Heart left ventricle (tissue), 16 donors: ENCODE data around the gene SPATA21. TPM values are rescaled to one million over a fixed set of nuclear protein-coding genes. Genes with fewer than 3 reads are reported as not detected.
A peak's percentile ranks its signal among the peaks of the same experiment; 100 is the strongest.

ENCODE experiments used
- ATAC-seq, 4 donors: fragments of 200-7000 bp; cut with Tn5 transposase; one replicate each; pipeline ENCODE4 v1.9.1; 2020 to 2022; ENCODE audit warnings: moderate library complexity in 4 of 4, mild to moderate bottlenecking in 3 of 4, moderate number of reproducible peaks in 1 of 4
- DNase-seq, 5 donors: peaks; one replicate each; pipeline ENCODE4 v3.0.0-alpha.2; 2020
- H3K27ac ChIP-seq, 12 donors: fragments of 200-600 bp; sonication (generic) in 4 of 12; one replicate each; pipeline versions ENCODE4 v1.5.0 to v1.8.0; 2016 to 2022; ENCODE audit warnings: mild to moderate bottlenecking in 2 of 12
- H3K27me3 ChIP-seq, 9 donors: fragments of 200-600 bp; sonication (generic) in 2 of 9; one replicate each; pipeline versions ENCODE4 v1.5.1 to v1.8.0; 2016 to 2022; ENCODE audit warnings: mild to moderate bottlenecking in 3 of 9
- H3K36me3 ChIP-seq, 9 donors: fragments of 200-600 bp; sonication (generic) in 2 of 9; one replicate each; pipeline versions ENCODE4 v1.5.0 to v1.8.0; 2018 to 2022; ENCODE audit warnings: mild to moderate bottlenecking in 2 of 9
- H3K4me1 ChIP-seq, 12 donors: fragments of 200-600 bp; sonication (generic) in 4 of 12; one replicate each; pipeline versions ENCODE4 v1.5.0 to v1.8.0; 2016 to 2022; ENCODE audit warnings: mild to moderate bottlenecking in 3 of 12
- H3K4me3 ChIP-seq, 12 donors: fragments of 200-600 bp; sonication (generic) in 4 of 12; one replicate each; pipeline versions ENCODE4 v1.5.0 to v1.8.0; 2017 to 2022; ENCODE audit warnings: mild to moderate bottlenecking in 9 of 12, moderate library complexity in 4 of 12
- H3K9me3 ChIP-seq, 12 donors: fragments of 200-600 bp; sonication (generic) in 4 of 12; one replicate each; pipeline versions ENCODE4 v1.5.0 to v1.8.0; 2016 to 2022; ENCODE audit warnings: mild to moderate bottlenecking in 1 of 12
- CTCF ChIP-seq, 12 donors: fragments of 200-600 bp; sonication (generic) in 4 of 12; IDR thresholded peaks; one replicate each; pipeline versions ENCODE4 v1.5.0 to v1.8.0; 2018 to 2022; ENCODE audit warnings: antibody characterized with exemption in 12 of 12, mild to moderate bottlenecking in 5 of 12
- POLR2A ChIP-seq, 2 donors: fragments of 450-650 bp; IDR thresholded peaks; one replicate each; pipeline ENCODE4 v1.6.1; 2017; ENCODE audit warnings: antibody characterized with exemption in 2 of 2, mild to moderate bottlenecking in 2 of 2, moderate library complexity in 2 of 2
- WGBS, 4 donors: extraction: QIAGEN DNeasy Blood & Tissue Kit in 2 of 4; methylation state at CpG; one replicate each; pipeline versions ENCODE4 v1.1.5 to v1.1.7; 2013 to 2018; 5-methylcytosine and 5-hydroxymethylcytosine counted together
- intact Hi-C, 10 donors: fragments of 100-400 bp; cut with DNase I; formaldehyde crosslinking; loops; one replicate each; pipeline versions ENCODE4 v1.11.1 to v1.14.2; 2022
- polyA plus RNA-seq, 2 donors: library from polyadenylated mRNA; stranded (reverse); fragments of 200-250 nt; gene quantifications; one replicate each; pipeline ENCODE4 v1.2.3, GENCODE V29; 2013
- total RNA-seq, 9 donors: library from RNA; depleted of rRNA in 2 of 9; stranded (reverse); fragments of >200 nt in 2 of 9; fragmentation: NEBNext Ultra II Directional in 3 of 9; extraction: Animal tissue kit (Norgen Biotek cat#: 25700) in 3 of 9; gene quantifications; one replicate each; pipeline versions ENCODE4 v1.1.0 to v1.2.4, GENCODE V29; 2016 to 2023
- donor health status: ischemic (EF 13 %, LVEDD 7.1; RV severe dilation, severe dysfunction).
- donor health status: healthy with polysubstance abuse.
- donor health status: DM: no; HTN: yes; CAD: no.
- donor health status: DM: no; HTN: no; CAD: no.
- donor health status: ischemic (EF 25% LVEDD 6.9; RV normal size, moderate dysfunction).
- donor health status: ischemic (EF 25% LVEDD 5.7; RV mildly dilated, moderate dysfunction).
- donor health status: healthy.
- donor health status: DM: yes; HTN: yes; CAD: no.
- donor health status: ischemic (EF 35%, LVEDD 5.7; RV mildly dilated, moderate dysfunction).
- donor health status: nonischemic (EF 11% LVEDD 7.7; RV severe dilation, severe dysfunction).
- donor health status: DM: yes; HTN: yes; CAD: no.
- donor health status: PGD.
- donor health status: ischemic (EF 29% LVEDD 5.4; RV normal size, mild dysfunction).
- donor health status: nonischemic (EF 23%, LVEDD 6.1; RV moderate dilation, normal function).

SPATA21 gene
- total and polyA plus RNA-seq, 11 donors = 0.06 to 0.08 TPM; not detected in 9

GRCh38 chr1:16438924-16439323 is 1.7 kb upstream of the SPATA21 start:
- Histone ChIP-seq H3K9me3 (no peaks in the 10 kb centered on the region), H3K36me3 (peaks cover 0 to 17% (median 7%) of the 10 kb centered on the region in 9 donors), H3K4me1 (peaks cover 0 to 40% (median 28%) of the 10 kb centered on the region in 12 donors), H3K27me3 (no peaks in the 10 kb centered on the region), H3K27ac (peak overlapping the region in 1 of 12 donors; percentile 54), H3K4me3 (no peak overlapping the region)
- intact Hi-C loops = loop anchor here in 1 of 10 donors (5.0 kb wide), 1 partner anchor 62 kb away; no protein-coding TSS in a partner anchor
- no peak for DNase-seq
- WGBS, 4 donors = 82 to 90% (median 89%) methylated on average over 2 of the region's 2 CpGs
- TF ChIP-seq POLR2A (IDR thresholded peaks at IDR 0.05) (no peak), CTCF (IDR thresholded peaks at IDR 0.05) (no peak)
- ATAC-seq = no peak

GRCh38 chr1:16438516-16438915 is 1.3 kb upstream of the SPATA21 start:
- H3K36me3 ChIP-seq = peaks cover 0 to 13% (median 4%) of the 10 kb centered on the region in 9 donors
- H3K4me3 ChIP-seq = no peak overlapping the region
- intact Hi-C loops = loop anchor here in 1 of 10 donors (5.0 kb wide), 1 partner anchor 61 kb away; no protein-coding TSS in a partner anchor
- no peak for ATAC-seq
- WGBS, 4 donors = 87 to 90% (median 88%) methylated on average over 2 of the region's 2 CpGs
- no peaks in the 10 kb centered on the region for H3K9me3 ChIP-seq
- no peaks in the 10 kb centered on the region for H3K27me3 ChIP-seq
- no peak for DNase-seq
- TF ChIP-seq CTCF (IDR thresholded peaks at IDR 0.05) (no peak), POLR2A (IDR thresholded peaks at IDR 0.05) (no peak)
- H3K27ac ChIP-seq = no peak overlapping the region
- peaks cover 0 to 38% (median 24%) of the 10 kb centered on the region in 12 donors for H3K4me1 ChIP-seq

GRCh38 chr1:16434501-16434900 is 2.7 kb downstream of the SPATA21 start:
- H3K27ac ChIP-seq = no peak overlapping the region
- peaks cover 0 to 14% (median 0%) of the 10 kb centered on the region in 12 donors for H3K4me1 ChIP-seq
- H3K36me3 ChIP-seq = no peaks in the 10 kb centered on the region
- TF ChIP-seq POLR2A (IDR thresholded peaks at IDR 0.05) (no peak), CTCF (IDR thresholded peaks at IDR 0.05) (no peak)
- no peak overlapping the region for H3K4me3 ChIP-seq
- H3K27me3 ChIP-seq = no peaks in the 10 kb centered on the region
- intact Hi-C loops = no loop called here
- H3K9me3 ChIP-seq = no peaks in the 10 kb centered on the region
- WGBS, 4 donors = 62 to 71% (median 69%) methylated on average over 2 of the region's 2 CpGs
- no peak for ATAC-seq
- DNase-seq = no peak

- TF ChIP-seq CTCF (IDR thresholded peaks at IDR 0.05) (no peak), POLR2A (IDR thresholded peaks at IDR 0.05) (no peak)
- ATAC-seq = no peak
- no peaks in the 10 kb centered on the region for H3K9me3 ChIP-seq
- DNase-seq = no peak
- no peaks in the 10 kb centered on the region for H3K36me3 ChIP-seq
- intact Hi-C loops = no loop called here
- peak overlapping the region in 2 of 12 donors; percentile 36 to 61 for H3K27ac ChIP-seq
- WGBS, 4 donors = 93 to 98% (median 97%) methylated on average over 4 of the region's 4 CpGs
- H3K4me3 ChIP-seq = no peak overlapping the region
- H3K4me1 ChIP-seq = peaks cover 0 to 10% (median 0%) of the 10 kb centered on the region in 12 donors
- H3K27me3 ChIP-seq = no peaks in the 10 kb centered on the region
Observed at GRCh38 chr1:16434007-16434406, 3.2 kb downstream of the SPATA21 start.
